ENCODE results near the gene GPR152.
"Not testable (repeated sequence)": the region's sequence is repeated elsewhere in the genome, so short reads cannot be mapped to it uniquely, and the experiment has no call there.

The GPR152 gene

GRCh38 chr11:67468456-67468758, 15.9 kb upstream of the GPR152 start:
- no peak overlapping the region for H3K4me3 ChIP-seq (IDR thresholded peaks at IDR 0.05; ENCODE audit: insufficient read depth, low read depth, low read length)
- TF ChIP-seq CTCF (conservative IDR thresholded peaks at IDR 0.05; ENCODE audit: low read depth, low read length): no peak
- H3K27ac ChIP-seq: no peak overlapping the region
- H3K4me1 ChIP-seq (ENCODE audit: low read depth, poor library complexity, severe bottlenecking): peaks cover 22% of the 10 kb centered on the region
- no peaks in the 10 kb centered on the region for H4K20me1 ChIP-seq (ENCODE audit: insufficient read depth)
- H2AFZ ChIP-seq (ENCODE audit: low read depth): peak overlapping the region; percentile 67; the same call in 1 of the 2 replicates
- H3K27me3 ChIP-seq (ENCODE audit: insufficient read depth, low read depth): no peaks in the 10 kb centered on the region
- no peaks in the 10 kb centered on the region for H3K36me3 ChIP-seq (ENCODE audit: insufficient read depth)
- peak overlapping the region; percentile 84 for H3K4me2 ChIP-seq
- H3K79me2 ChIP-seq (ENCODE audit: insufficient read depth, low read depth): no peaks in the 10 kb centered on the region
- H3K9ac ChIP-seq: peak overlapping the region; percentile 41; the same call in 1 of the 2 replicates

GRCh38 chr11:67468056-67468455, 15.5 kb upstream of the GPR152 start:
- no peak overlapping the region for H3K9ac ChIP-seq
- peaks cover 22% of the 10 kb centered on the region for H3K4me1 ChIP-seq (ENCODE audit: low read depth, poor library complexity, severe bottlenecking)
- H3K27ac ChIP-seq: no peak overlapping the region
- H3K4me3 ChIP-seq (IDR thresholded peaks at IDR 0.05; ENCODE audit: insufficient read depth, low read depth, low read length): no peak overlapping the region
- no peaks in the 10 kb centered on the region for H3K27me3 ChIP-seq (ENCODE audit: insufficient read depth, low read depth)
- H3K36me3 ChIP-seq (ENCODE audit: insufficient read depth): no peaks in the 10 kb centered on the region
- no peak overlapping the region for H2AFZ ChIP-seq (ENCODE audit: low read depth)
- H3K4me2 ChIP-seq: peak overlapping the region; percentile 84; the same call in 1 of the 2 replicates
- no peak for TF ChIP-seq CTCF (conservative IDR thresholded peaks at IDR 0.05; ENCODE audit: low read depth, low read length)
- H4K20me1 ChIP-seq (ENCODE audit: insufficient read depth): no peaks in the 10 kb centered on the region
- no peaks in the 10 kb centered on the region for H3K79me2 ChIP-seq (ENCODE audit: insufficient read depth, low read depth)

DNA sequence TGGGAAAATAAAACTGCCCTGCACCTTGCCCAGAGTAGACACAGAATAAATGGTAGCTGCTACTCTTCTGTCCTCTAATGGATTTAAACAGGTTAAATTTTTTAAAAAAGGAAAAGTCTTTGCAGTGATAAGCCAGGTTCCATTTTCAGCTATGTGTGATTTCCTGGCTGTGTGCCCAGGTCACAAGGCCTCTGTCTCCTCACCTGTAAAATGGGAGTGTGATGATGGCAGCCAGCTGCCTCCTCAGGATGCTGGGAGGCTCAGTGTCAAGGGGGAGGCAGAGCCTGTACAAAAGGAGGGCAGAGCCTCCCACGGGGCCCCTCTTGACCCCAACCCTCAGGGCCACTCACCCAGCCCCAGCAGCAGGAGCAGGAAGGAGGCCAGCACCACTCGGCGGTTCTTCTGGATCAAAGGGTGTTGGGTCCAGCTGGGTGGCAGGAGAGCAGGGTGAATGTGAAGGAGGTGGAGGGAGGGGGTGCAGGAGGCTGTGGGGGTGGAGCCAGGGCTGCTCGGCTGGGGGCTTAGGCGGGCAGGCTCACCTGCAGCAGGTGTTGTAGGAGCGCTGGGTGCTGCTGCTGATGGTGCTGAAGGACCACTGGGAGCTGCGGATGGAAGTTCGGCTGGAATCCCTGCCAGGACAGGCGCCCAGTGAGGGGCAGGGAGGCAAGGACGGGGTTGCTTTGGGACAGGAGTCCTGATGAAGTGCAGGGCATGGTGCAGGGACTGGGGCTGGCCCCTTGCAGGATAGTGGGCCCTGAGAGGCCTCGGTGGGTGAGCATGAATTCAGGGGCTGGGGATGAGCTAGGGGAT, 14.6 kb upstream of the GPR152 start:
- H3K4me2 ChIP-seq: no peak overlapping the region
- H3K4me1 ChIP-seq (ENCODE audit: low read depth, poor library complexity, severe bottlenecking): peaks cover 22% of the 10 kb centered on the region
- H3K27ac ChIP-seq: no peak overlapping the region
- H3K9ac ChIP-seq: no peak overlapping the region
- H3K79me2 ChIP-seq (ENCODE audit: insufficient read depth, low read depth): no peaks in the 10 kb centered on the region
- no peak for TF ChIP-seq CTCF (conservative IDR thresholded peaks at IDR 0.05; ENCODE audit: low read depth, low read length)
- H3K36me3 ChIP-seq (ENCODE audit: insufficient read depth): no peaks in the 10 kb centered on the region
- H3K4me3 ChIP-seq (IDR thresholded peaks at IDR 0.05; ENCODE audit: insufficient read depth, low read depth, low read length): no peak overlapping the region
- H4K20me1 ChIP-seq (ENCODE audit: insufficient read depth): no peaks in the 10 kb centered on the region
- H2AFZ ChIP-seq (ENCODE audit: low read depth): no peak overlapping the region
- H3K27me3 ChIP-seq (ENCODE audit: insufficient read depth, low read depth): no peaks in the 10 kb centered on the region

GRCh38 chr11:67466367-67466766, 13.8 kb upstream of the GPR152 start:
- Histone ChIP-seq H3K9ac (no peak overlapping the region), H3K4me3 (IDR thresholded peaks at IDR 0.05; ENCODE audit: insufficient read depth, low read depth, low read length) (no peak overlapping the region), H3K79me2 (ENCODE audit: insufficient read depth, low read depth) (no peaks in the 10 kb centered on the region), H3K4me1 (ENCODE audit: low read depth, poor library complexity, severe bottlenecking) (peaks cover 22% of the 10 kb centered on the region), H3K4me2 (no peak overlapping the region), H2AFZ (ENCODE audit: low read depth) (no peak overlapping the region), H4K20me1 (ENCODE audit: insufficient read depth) (no peaks in the 10 kb centered on the region), H3K27ac (no peak overlapping the region), H3K27me3 (ENCODE audit: insufficient read depth, low read depth) (no peaks in the 10 kb centered on the region), H3K36me3 (ENCODE audit: insufficient read depth) (no peaks in the 10 kb centered on the region)
- TF ChIP-seq CTCF (conservative IDR thresholded peaks at IDR 0.05; ENCODE audit: low read depth, low read length): no peak

DNA sequence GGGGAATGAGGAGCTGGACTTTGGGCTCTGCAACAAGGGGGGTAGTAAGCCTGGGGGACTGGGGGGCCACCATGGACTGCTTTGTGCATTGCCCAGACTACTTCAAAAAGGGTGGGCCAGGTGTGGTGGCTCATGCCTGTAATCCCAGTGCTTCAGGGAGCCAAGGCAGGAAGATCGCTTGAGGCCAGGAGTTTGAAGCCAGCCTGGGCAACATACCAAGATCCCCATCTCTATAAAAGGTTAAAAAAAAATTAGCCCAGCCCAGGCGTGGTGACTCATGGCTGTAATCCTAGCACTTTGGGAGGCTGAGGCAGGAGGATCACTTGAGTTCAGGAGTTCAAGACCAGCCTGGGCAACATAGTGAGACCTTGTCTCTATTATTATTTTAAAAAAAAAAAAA, 13.0 kb upstream of the GPR152 start:
- H3K4me1 ChIP-seq (ENCODE audit: low read depth, poor library complexity, severe bottlenecking): peaks cover 22% of the 10 kb centered on the region
- H3K4me3 ChIP-seq (IDR thresholded peaks at IDR 0.05; ENCODE audit: insufficient read depth, low read depth, low read length); H2AFZ ChIP-seq (ENCODE audit: low read depth); H4K20me1 ChIP-seq (ENCODE audit: insufficient read depth); H3K27ac ChIP-seq; H3K36me3 ChIP-seq (ENCODE audit: insufficient read depth); H3K27me3 ChIP-seq (ENCODE audit: insufficient read depth, low read depth); H3K79me2 ChIP-seq (ENCODE audit: insufficient read depth, low read depth): not testable (repeated sequence)
- H3K4me2 ChIP-seq: peak overlapping the region; percentile 71
- peak overlapping the region; percentile 74; the same call in 1 of the 2 replicates for H3K9ac ChIP-seq

Data from KMS-11 (cell line).